Measurements from ENCODE around the gene ARV1.
"Not testable (repeated sequence)": the region's sequence is repeated elsewhere in the genome, so short reads cannot be mapped to it uniquely, and the experiment has no call there.

Gene ARV1

GRCh38 chr1:230979389-230979716, 459 bp downstream of the ARV1 start:
- DNase-seq (ENCODE audit: low spot score in 2 of 2), result no peak
- H3K9me3 Mint-ChIP-seq, result no peaks in the 10 kb centered on the region
- H3K27me3 Mint-ChIP-seq, result no peaks in the 10 kb centered on the region
- ATAC-seq (replicated peaks; ENCODE audit: extremely low read depth, poor library complexity, severe bottlenecking), result no peak
- peaks cover 27% of the 10 kb centered on the region for H3K4me1 Mint-ChIP-seq
- no peak overlapping the region for H3K27ac Mint-ChIP-seq (ENCODE audit: low read depth)
- H3K4me3 Mint-ChIP-seq, result no peak overlapping the region
- H3K36me3 Mint-ChIP-seq (ENCODE audit: insufficient read depth), result peaks cover 16% of the 10 kb centered on the region

DNA sequence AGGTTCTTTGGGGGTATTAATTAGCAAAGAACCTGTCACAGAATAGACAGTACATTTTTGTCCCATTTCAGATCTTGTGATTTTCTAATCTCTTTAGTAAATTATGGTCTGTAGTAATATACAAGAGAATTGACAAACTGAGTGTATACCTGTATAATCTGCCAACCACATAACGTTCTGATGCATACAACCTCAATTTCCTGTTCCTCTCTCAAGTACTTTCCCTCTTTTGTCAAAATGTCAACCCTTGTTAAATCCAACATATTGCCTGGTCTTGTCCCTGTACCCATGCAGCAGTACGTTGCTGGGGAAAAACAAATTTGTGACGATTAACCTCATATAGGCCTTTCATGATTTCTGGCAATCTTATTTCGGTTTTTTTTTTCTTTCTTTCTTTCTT, 1.1 kb downstream of the ARV1 start:
- no peaks in the 10 kb centered on the region for H3K27me3 Mint-ChIP-seq
- DNase-seq (ENCODE audit: low spot score in 2 of 2) (no peak), ATAC-seq (replicated peaks; ENCODE audit: extremely low read depth, poor library complexity, severe bottlenecking) (no peak)
- no peak overlapping the region for H3K27ac Mint-ChIP-seq (ENCODE audit: low read depth)
- peaks cover 15% of the 10 kb centered on the region for H3K36me3 Mint-ChIP-seq (ENCODE audit: insufficient read depth)
- H3K4me1 Mint-ChIP-seq, result peaks cover 24% of the 10 kb centered on the region
- no peak overlapping the region for H3K4me3 Mint-ChIP-seq
- no peaks in the 10 kb centered on the region for H3K9me3 Mint-ChIP-seq

- no peak for DNase-seq (ENCODE audit: low spot score in 2 of 2)
- Mint-ChIP-seq H3K4me3 (no peak overlapping the region), H3K9me3 (no peaks in the 10 kb centered on the region), H3K36me3 (ENCODE audit: insufficient read depth) (peaks cover 14% of the 10 kb centered on the region), H3K27me3 (no peaks in the 10 kb centered on the region), H3K27ac (ENCODE audit: low read depth) (no peak overlapping the region), H3K4me1 (peaks cover 10% of the 10 kb centered on the region)
- no peak for ATAC-seq (replicated peaks; ENCODE audit: extremely low read depth, poor library complexity, severe bottlenecking)
Observed at GRCh38 chr1:230982696-230983095, 3.8 kb downstream of the ARV1 start.

DNA sequence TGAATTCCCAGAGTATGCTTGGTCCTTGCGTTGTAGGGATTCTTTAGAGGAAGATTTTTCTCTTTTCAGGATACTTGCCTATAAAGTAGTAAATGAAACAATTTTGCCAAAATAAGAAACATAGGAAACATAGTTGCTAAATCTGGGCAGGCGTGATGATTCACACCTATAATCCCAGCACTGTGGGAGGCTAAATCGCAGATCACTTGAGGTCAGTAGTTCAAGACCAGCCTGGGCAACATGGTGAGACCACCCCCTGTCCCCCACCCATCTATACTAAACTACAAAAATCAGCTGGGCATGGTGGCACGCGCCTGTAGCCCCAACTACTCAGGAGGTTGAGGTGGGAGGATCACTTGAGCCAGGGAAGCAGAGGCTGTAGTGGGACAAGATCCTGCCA, 4.9 kb downstream of the ARV1 start:
- Mint-ChIP-seq H3K4me3 (no peak overlapping the region), H3K27me3 (no peaks in the 10 kb centered on the region), H3K27ac (ENCODE audit: low read depth) (no peak overlapping the region), H3K9me3 (no peaks in the 10 kb centered on the region), H3K4me1 (peaks cover 8% of the 10 kb centered on the region), H3K36me3 (ENCODE audit: insufficient read depth) (peaks cover 10% of the 10 kb centered on the region)
- ATAC-seq (replicated peaks; ENCODE audit: extremely low read depth, poor library complexity, severe bottlenecking) (no peak), DNase-seq (ENCODE audit: low spot score in 2 of 2) (no peak)

DNA sequence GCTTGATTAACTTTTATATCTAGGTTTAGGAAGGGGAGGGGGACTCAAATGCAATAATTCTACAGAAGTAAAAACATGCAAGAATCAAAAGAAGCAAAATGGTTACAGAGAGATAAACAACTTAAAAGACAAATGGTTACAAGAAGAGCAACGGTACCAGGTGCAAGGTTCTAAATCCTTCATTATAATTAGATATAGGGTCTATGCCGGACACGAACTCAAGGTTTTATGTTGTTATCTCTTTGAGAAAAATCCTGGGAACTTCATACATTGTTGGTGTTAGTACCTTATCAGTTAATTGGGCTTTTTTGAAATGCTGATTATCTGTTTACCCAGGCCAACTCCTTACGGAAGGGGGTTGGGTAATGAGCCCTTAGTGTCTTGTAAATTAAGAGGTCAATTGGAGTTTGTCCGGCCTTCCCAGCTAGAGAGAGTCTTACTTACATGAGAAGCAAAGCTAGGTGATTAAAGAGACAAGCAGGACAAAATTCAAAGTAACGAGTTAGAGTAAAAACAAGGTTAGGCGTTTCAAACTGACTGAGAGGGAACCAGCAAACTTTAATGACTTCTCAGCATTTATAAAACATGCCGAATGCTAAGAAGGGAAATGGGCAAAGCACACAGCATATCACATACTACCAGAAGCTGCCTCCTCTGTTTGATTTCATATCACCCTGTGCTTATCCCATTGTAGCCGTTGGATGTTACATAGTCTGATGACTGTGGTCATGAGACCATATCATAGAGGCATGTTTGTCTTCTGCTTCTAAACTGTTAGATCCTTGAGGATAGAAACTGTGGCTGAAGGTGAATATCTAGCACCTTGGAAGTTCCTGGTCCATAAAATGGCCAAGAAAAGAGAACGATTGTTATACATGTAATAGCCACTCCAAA, 6.0 kb downstream of the ARV1 start:
- not testable (repeated sequence) for ATAC-seq (replicated peaks; ENCODE audit: extremely low read depth, poor library complexity, severe bottlenecking); DNase-seq (ENCODE audit: low spot score in 2 of 2); H3K4me3 Mint-ChIP-seq; H3K9me3 Mint-ChIP-seq; H3K27ac Mint-ChIP-seq (ENCODE audit: low read depth); H3K27me3 Mint-ChIP-seq; H3K4me1 Mint-ChIP-seq
- peaks cover 10% of the 10 kb centered on the region for H3K36me3 Mint-ChIP-seq (ENCODE audit: insufficient read depth)

- DNase-seq (ENCODE audit: low spot score in 2 of 2) (no peak), ATAC-seq (replicated peaks; ENCODE audit: extremely low read depth, poor library complexity, severe bottlenecking) (no peak)
- Mint-ChIP-seq H3K4me1 (peaks cover 8% of the 10 kb centered on the region), H3K4me3 (no peak overlapping the region), H3K27ac (ENCODE audit: low read depth) (no peak overlapping the region), H3K27me3 (no peaks in the 10 kb centered on the region), H3K36me3 (ENCODE audit: insufficient read depth) (peaks cover 15% of the 10 kb centered on the region), H3K9me3 (no peaks in the 10 kb centered on the region)
Observed at GRCh38 chr1:230985711-230986110, 6.8 kb downstream of the ARV1 start.

GRCh38 chr1:230986976-230987375, 8.1 kb downstream of the ARV1 start:
- DNase-seq (ENCODE audit: low spot score in 2 of 2), result no peak
- ATAC-seq (replicated peaks; ENCODE audit: extremely low read depth, poor library complexity, severe bottlenecking), result no peak
- H3K36me3 Mint-ChIP-seq (ENCODE audit: insufficient read depth), result peaks cover 24% of the 10 kb centered on the region

GRCh38 chr1:230987448-230987847, 8.6 kb downstream of the ARV1 start:
- H3K36me3 Mint-ChIP-seq (ENCODE audit: insufficient read depth), result peaks cover 27% of the 10 kb centered on the region
- H3K9me3 Mint-ChIP-seq, result no peaks in the 10 kb centered on the region
- peaks cover 20% of the 10 kb centered on the region for H3K4me1 Mint-ChIP-seq
- no peak overlapping the region for H3K4me3 Mint-ChIP-seq
- H3K27ac Mint-ChIP-seq (ENCODE audit: low read depth), result no peak overlapping the region
- ATAC-seq (replicated peaks; ENCODE audit: extremely low read depth, poor library complexity, severe bottlenecking) (no peak), DNase-seq (ENCODE audit: low spot score in 2 of 2) (no peak)
- no peaks in the 10 kb centered on the region for H3K27me3 Mint-ChIP-seq

More at GRCh38 chr1:230986976-230987375, 8.1 kb downstream of the ARV1 start:
- H3K27me3 Mint-ChIP-seq, result no peaks in the 10 kb centered on the region
- no peak overlapping the region for H3K4me3 Mint-ChIP-seq
- H3K9me3 Mint-ChIP-seq, result no peaks in the 10 kb centered on the region
- peaks cover 16% of the 10 kb centered on the region for H3K4me1 Mint-ChIP-seq
- no peak overlapping the region for H3K27ac Mint-ChIP-seq (ENCODE audit: low read depth)

GRCh38 chr1:230992100-230992774, 13.3 kb downstream of the ARV1 start:
- Mint-ChIP-seq H3K4me1 (peaks cover 13% of the 10 kb centered on the region), H3K9me3 (no peaks in the 10 kb centered on the region), H3K4me3 (no peak overlapping the region), H3K27ac (ENCODE audit: low read depth) (peak overlapping the region; percentile 5), H3K36me3 (ENCODE audit: insufficient read depth) (peaks cover 37% of the 10 kb centered on the region), H3K27me3 (no peaks in the 10 kb centered on the region)
- no peak for ATAC-seq (replicated peaks; ENCODE audit: extremely low read depth, poor library complexity, severe bottlenecking)
- DNase-seq (ENCODE audit: low spot score in 2 of 2), result no peak

DNA sequence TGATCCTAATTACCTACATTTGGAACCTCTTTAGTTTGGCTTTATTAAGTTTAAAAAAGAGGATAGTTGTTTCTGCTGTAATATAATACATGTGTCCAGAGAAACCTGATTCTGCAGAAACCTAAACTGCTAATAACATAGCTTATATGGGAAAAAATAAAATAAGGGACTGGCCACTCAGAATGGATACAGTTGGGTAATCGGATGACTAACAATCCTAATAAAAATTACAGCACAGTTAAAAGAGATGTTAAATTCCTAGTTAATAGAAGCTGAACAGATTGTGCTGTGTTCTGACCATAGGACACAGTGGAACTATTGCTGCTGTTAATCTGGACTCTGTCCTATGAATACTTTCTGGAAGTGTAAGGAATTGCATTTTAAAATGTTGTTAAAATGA, 16.0 kb downstream of the ARV1 start:
- Mint-ChIP-seq H3K4me3 (no peak overlapping the region), H3K27ac (ENCODE audit: low read depth) (no peak overlapping the region), H3K27me3 (no peaks in the 10 kb centered on the region), H3K36me3 (ENCODE audit: insufficient read depth) (peaks cover 37% of the 10 kb centered on the region), H3K4me1 (peaks cover 11% of the 10 kb centered on the region), H3K9me3 (no peaks in the 10 kb centered on the region)
- ATAC-seq (replicated peaks; ENCODE audit: extremely low read depth, poor library complexity, severe bottlenecking) (no peak), DNase-seq (ENCODE audit: low spot score in 2 of 2) (no peak)

- H3K4me1 Mint-ChIP-seq, result no peaks in the 10 kb centered on the region
- H3K4me3 Mint-ChIP-seq, result no peak overlapping the region
- peaks cover 13% of the 10 kb centered on the region for H3K36me3 Mint-ChIP-seq (ENCODE audit: insufficient read depth)
- H3K27me3 Mint-ChIP-seq, result no peaks in the 10 kb centered on the region
- H3K9me3 Mint-ChIP-seq, result peaks cover 15% of the 10 kb centered on the region
- ATAC-seq (replicated peaks; ENCODE audit: extremely low read depth, poor library complexity, severe bottlenecking) (no peak), DNase-seq (ENCODE audit: low spot score in 2 of 2) (no peak)
- no peak overlapping the region for H3K27ac Mint-ChIP-seq (ENCODE audit: low read depth)
Observed at GRCh38 chr1:231000201-231000600, 21.3 kb downstream of the ARV1 start.

DNA sequence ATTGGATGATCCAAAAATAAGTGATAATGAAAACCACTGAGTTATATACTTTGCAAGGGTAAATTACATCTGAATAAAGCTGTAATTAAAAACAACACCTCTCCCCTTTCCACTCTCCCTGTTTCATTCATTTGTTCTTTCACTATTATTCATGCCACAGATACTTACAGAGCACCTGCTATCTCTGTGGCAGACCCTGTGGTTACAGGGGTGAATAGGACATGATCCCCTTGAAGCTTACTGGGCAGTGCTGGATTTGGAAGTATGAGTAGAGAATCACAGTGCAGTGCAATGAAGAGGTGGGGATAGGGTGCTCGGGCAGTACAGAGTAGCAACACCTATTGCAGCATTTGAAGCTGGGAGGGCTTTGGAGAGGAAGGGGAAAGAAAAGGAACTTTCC, 21.7 kb downstream of the ARV1 start:
- Mint-ChIP-seq H3K9me3 (peaks cover 19% of the 10 kb centered on the region), H3K36me3 (ENCODE audit: insufficient read depth) (peaks cover 11% of the 10 kb centered on the region), H3K27ac (ENCODE audit: low read depth) (no peak overlapping the region), H3K4me3 (no peak overlapping the region), H3K27me3 (no peaks in the 10 kb centered on the region), H3K4me1 (no peaks in the 10 kb centered on the region)
- ATAC-seq (replicated peaks; ENCODE audit: extremely low read depth, poor library complexity, severe bottlenecking) (no peak), DNase-seq (ENCODE audit: low spot score in 2 of 2) (no peak)

DNA sequence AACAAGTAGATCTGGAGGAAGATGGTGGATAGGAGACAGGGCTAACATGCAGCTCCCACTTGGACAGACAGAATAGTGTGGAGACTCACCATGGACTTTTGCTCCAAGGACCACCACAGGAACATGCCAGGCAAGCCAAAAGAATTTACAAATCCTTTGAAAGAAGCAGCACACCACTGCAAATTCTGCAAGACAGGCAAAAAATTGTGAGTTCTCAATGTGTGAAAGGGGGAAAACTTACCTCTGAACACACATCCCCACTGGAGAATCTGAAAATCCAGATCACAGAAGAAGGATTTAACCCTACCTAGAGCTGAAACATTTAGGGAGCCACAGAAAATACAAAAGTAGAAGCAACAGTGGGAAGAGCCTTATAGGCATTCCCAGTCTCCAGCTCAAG, 23.0 kb downstream of the ARV1 start:
- H3K27me3 Mint-ChIP-seq, result no peaks in the 10 kb centered on the region
- peaks cover 5% of the 10 kb centered on the region for H3K36me3 Mint-ChIP-seq (ENCODE audit: insufficient read depth)
- ATAC-seq (replicated peaks; ENCODE audit: extremely low read depth, poor library complexity, severe bottlenecking), result no peak
- H3K4me3 Mint-ChIP-seq, result no peak overlapping the region
- H3K27ac Mint-ChIP-seq (ENCODE audit: low read depth), result no peak overlapping the region
- peaks cover 23% of the 10 kb centered on the region for H3K9me3 Mint-ChIP-seq
- H3K4me1 Mint-ChIP-seq, result no peaks in the 10 kb centered on the region
- no peak for DNase-seq (ENCODE audit: low spot score in 2 of 2)
